ENCODE measurements around the gene HIPK2. TPM values are rescaled to one million over a fixed set of nuclear protein-coding genes. Genes with fewer than 3 reads are reported as not detected.
"Not testable (repeated sequence)": the region's sequence is repeated elsewhere in the genome, so short reads cannot be mapped to it uniquely, and the experiment has no call there.

The HIPK2 gene
- total RNA-seq, 1 donor from 2014 or later, result 72.3 TPM

GRCh38 chr7:139557857-139558581 is 219.8 kb downstream of the HIPK2 start:
- Mint-ChIP-seq H3K4me1 (ENCODE audit: low read depth) (no peaks in the 10 kb centered on the region), H3K4me3 (ENCODE audit: unreplicated experiment) (no peak overlapping the region), H3K27me3 (ENCODE audit: low read depth) (no peaks in the 10 kb centered on the region), H3K9me3 (ENCODE audit: low read depth) (peaks cover 4% of the 10 kb centered on the region), H3K36me3 (ENCODE audit: low read depth) (peaks cover 9% of the 10 kb centered on the region), H3K27ac (ENCODE audit: unreplicated experiment) (no peak overlapping the region)
- no peak for TF ChIP-seq CTCF (IDR thresholded peaks at IDR 0.05)
- DNase-seq (ENCODE audit: low spot score), result no peak

GRCh38 chr7:139553991-139554700 is 223.7 kb downstream of the HIPK2 start:
- not testable (repeated sequence) for H3K27ac Mint-ChIP-seq (ENCODE audit: unreplicated experiment); DNase-seq (ENCODE audit: low spot score); H3K4me1 Mint-ChIP-seq (ENCODE audit: low read depth); H3K36me3 Mint-ChIP-seq (ENCODE audit: low read depth); H3K27me3 Mint-ChIP-seq (ENCODE audit: low read depth); H3K9me3 Mint-ChIP-seq (ENCODE audit: low read depth); H3K4me3 Mint-ChIP-seq (ENCODE audit: unreplicated experiment)

- no peak for TF ChIP-seq CTCF (IDR thresholded peaks at IDR 0.05)
- Mint-ChIP-seq H3K4me1 (ENCODE audit: low read depth) (peaks cover 3% of the 10 kb centered on the region), H3K4me3 (ENCODE audit: unreplicated experiment) (no peak overlapping the region), H3K27me3 (ENCODE audit: low read depth) (peaks cover 2% of the 10 kb centered on the region), H3K27ac (ENCODE audit: unreplicated experiment) (no peak overlapping the region), H3K9me3 (ENCODE audit: low read depth) (no peaks in the 10 kb centered on the region), H3K36me3 (ENCODE audit: low read depth) (no peaks in the 10 kb centered on the region)
- no peak for DNase-seq (ENCODE audit: low spot score)
Measured at GRCh38 chr7:139548302-139549028, 229.3 kb downstream of the HIPK2 start.

- peaks cover 10% of the 10 kb centered on the region for H3K27me3 Mint-ChIP-seq (ENCODE audit: low read depth)
- no peak overlapping the region for H3K27ac Mint-ChIP-seq (ENCODE audit: unreplicated experiment)
- no peaks in the 10 kb centered on the region for H3K36me3 Mint-ChIP-seq (ENCODE audit: low read depth)
- no peak overlapping the region for H3K4me3 Mint-ChIP-seq (ENCODE audit: unreplicated experiment)
- no peak for DNase-seq (ENCODE audit: low spot score)
- H3K9me3 Mint-ChIP-seq (ENCODE audit: low read depth), result no peaks in the 10 kb centered on the region
- no peak for TF ChIP-seq CTCF (IDR thresholded peaks at IDR 0.05)
- no peaks in the 10 kb centered on the region for H3K4me1 Mint-ChIP-seq (ENCODE audit: low read depth)
Measured at GRCh38 chr7:139544645-139545044, 233.2 kb downstream of the HIPK2 start.

- H3K27me3 Mint-ChIP-seq (ENCODE audit: low read depth), result peaks cover 13% of the 10 kb centered on the region
- H3K36me3 Mint-ChIP-seq (ENCODE audit: low read depth), result no peaks in the 10 kb centered on the region
- H3K27ac Mint-ChIP-seq (ENCODE audit: unreplicated experiment), result no peak overlapping the region
- H3K4me1 Mint-ChIP-seq (ENCODE audit: low read depth), result no peaks in the 10 kb centered on the region
- TF ChIP-seq CTCF (IDR thresholded peaks at IDR 0.05), result no peak
- DNase-seq (ENCODE audit: low spot score), result no peak
- no peak overlapping the region for H3K4me3 Mint-ChIP-seq (ENCODE audit: unreplicated experiment)
- H3K9me3 Mint-ChIP-seq (ENCODE audit: low read depth), result no peaks in the 10 kb centered on the region
Measured at GRCh38 chr7:139543801-139544603, 233.8 kb downstream of the HIPK2 start.
